Middle frontal gyrus (tissue), 1 donor: ENCODE results near the gene LPIN3.

Experiments
- DNase-seq: peaks from one replicate; pipeline ENCODE4 v3.0.0-alpha.2; 2015; ENCODE audit warnings: low spot score; ENCODE audit errors: extremely low spot score

LPIN3 gene

GRCh38 chr20:41365777-41366545 lies 25.3 kb downstream of the LPIN3 start:
- no peak for DNase-seq

- no peak for DNase-seq
Observed at GRCh38 chr20:41366546-41367392, 26.1 kb downstream of the LPIN3 start, which contains the start of gene EMILIN3. EMILIN3 (minus strand) TSS chr20:41366818; CDS start chr20:41366634, 184 bp downstream.

GRCh38 chr20:41367393-41367695 lies 26.7 kb downstream of the LPIN3 start:
- no peak for DNase-seq

GRCh38 chr20:41367956-41368355 lies 27.3 kb downstream of the LPIN3 start:
- DNase-seq = no peak

- DNase-seq = no peak
Observed at GRCh38 chr20:41369673-41370072, 29.1 kb downstream of the LPIN3 start.

GRCh38 chr20:41370176-41370575 lies 29.6 kb downstream of the LPIN3 start:
- DNase-seq = no peak

- no peak for DNase-seq
Observed at GRCh38 chr20:41371371-41371770, 30.8 kb downstream of the LPIN3 start.

GRCh38 chr20:41373251-41373783 lies 32.7 kb downstream of the LPIN3 start:
- DNase-seq = no peak

GRCh38 chr20:41373931-41374920 lies 33.6 kb downstream of the LPIN3 start:
- no peak for DNase-seq

- no peak for DNase-seq
Observed at GRCh38 chr20:41375846-41376245, 35.2 kb downstream of the LPIN3 start.

GRCh38 chr20:41376349-41376748 lies 35.7 kb downstream of the LPIN3 start:
- no peak for DNase-seq

GRCh38 chr20:41377275-41377674 lies 36.7 kb downstream of the LPIN3 start:
- DNase-seq = no peak

- DNase-seq = no peak
Observed at GRCh38 chr20:41379551-41379950, 38.9 kb downstream of the LPIN3 start.

- no peak for DNase-seq
Observed at GRCh38 chr20:41380551-41381193, 40.1 kb downstream of the LPIN3 start.

- DNase-seq = no peak
Observed at GRCh38 chr20:41382791-41383305, 42.2 kb downstream of the LPIN3 start.

- no peak for DNase-seq
Observed at GRCh38 chr20:41386502-41387427, 46.1 kb downstream of the LPIN3 start.

GRCh38 chr20:41387444-41387851 lies 46.8 kb downstream of the LPIN3 start:
- DNase-seq = no peak

GRCh38 chr20:41390889-41391288 lies 50.3 kb downstream of the LPIN3 start:
- DNase-seq = no peak

- no peak for DNase-seq
Observed at GRCh38 chr20:41391587-41392001, 51.0 kb downstream of the LPIN3 start.
